Gastrocnemius medialis (tissue), 4 donors: ENCODE data around the gene ZMYM4. TPM values are rescaled to one million over a fixed set of nuclear protein-coding genes. Genes with fewer than 3 reads are reported as not detected.

ENCODE experiments used
- ATAC-seq, 2 donors: fragments of 150-250 bp; one replicate each; pipeline ENCODE4 v1.9.1; 2016
- DNase-seq, 2 donors: peaks; one replicate each; pipeline ENCODE4 v3.0.0-alpha.2; 2019
- H3K27ac ChIP-seq, 4 donors: fragments of 200-600 bp; sonication (generic); 1 replicate in 1 of 4; 2 replicates in 3 of 4; pipeline ENCODE4 v1.5.1; 2016 to 2018; ENCODE audit warnings: mild to moderate bottlenecking in 2 of 4, moderate library complexity in 1 of 4
- H3K27me3 ChIP-seq, 3 donors: fragments of 200-600 bp; sonication (generic) in 2 of 3; 1 replicate in 1 of 3; 2 replicates in 2 of 3; pipeline versions ENCODE4 v1.5.1 to v1.6.0; 2016 to 2019; ENCODE audit warnings: mild to moderate bottlenecking in 1 of 3, moderate library complexity in 1 of 3
- H3K36me3 ChIP-seq, 2 donors: fragments of 200-600 bp; sonication (generic) in 1 of 2; one replicate each; pipeline ENCODE4 v1.5.1; 2017 to 2018
- H3K4me1 ChIP-seq, 2 donors: fragments of 200-600 bp; sonication (generic) in 1 of 2; one replicate each; pipeline ENCODE4 v1.5.1; 2016 to 2017; ENCODE audit warnings: mild to moderate bottlenecking in 2 of 2
- H3K4me3 ChIP-seq, 4 donors: fragments of 200-600 bp; sonication (generic) in 3 of 4; 1 replicate in 1 of 4; 2 replicates in 3 of 4; pipeline ENCODE4 v1.5.1; 2016 to 2019; ENCODE audit warnings: mild to moderate bottlenecking in 2 of 4
- H3K9me3 ChIP-seq, 3 donors: fragments of 200-600 bp; sonication (generic) in 2 of 3; 1 replicate in 1 of 3; 2 replicates in 2 of 3; pipeline ENCODE4 v1.5.1; 2016 to 2019
- CTCF ChIP-seq, 5 experiments: fragments of 450-650 bp in 3 of 5; fragments of 200-600 bp in 2 of 5; sonication (generic) in 2 of 5; IDR thresholded peaks in 4 of 5; conservative IDR thresholded peaks in 1 of 5; 1 replicate in 4 of 5; 2 replicates in 1 of 5; pipeline ENCODE4 v1.5.1; 2016 to 2019; ENCODE audit warnings: antibody characterized with exemption in 5 of 5, mild to moderate bottlenecking in 3 of 5, moderate library complexity in 3 of 5
- POLR2A ChIP-seq, 2 donors: fragments of 450-650 bp; IDR thresholded peaks; one replicate each; pipeline ENCODE4 v1.6.1; 2017; ENCODE audit warnings: antibody characterized with exemption in 2 of 2, mild to moderate bottlenecking in 2 of 2, moderate library complexity in 2 of 2
- in situ Hi-C, 4 donors: fragments of 200-750 bp; cut with MboI; loops; one replicate each; pipeline versions ENCODE4 v1.15.0 to v1.8.0; 2017; ENCODE audit warnings: low sequenced_read_pairs in 4 of 4
- intact Hi-C: fragments of 100-400 bp; cut with DNase I; formaldehyde crosslinking; loops from one replicate; pipeline ENCODE4 v1.15.1; 2023; ENCODE audit warnings: low total_unique reads
- total RNA-seq, 4 donors: library from RNA; depleted of rRNA; stranded (reverse); fragments of >200 nt; gene quantifications; one replicate each; pipeline versions ENCODE4 v1.1.0 to v1.2.3, GENCODE V29; 2016

Gene ZMYM4
- total RNA-seq, 4 donors from 2014 or later: 11.1 to 25.3 (median 13.7) TPM

- no peak for TF ChIP-seq POLR2A (IDR thresholded peaks at IDR 0.05)
- no peak for TF ChIP-seq CTCF (IDR thresholded peaks at IDR 0.05 in 4 of 5, conservative IDR thresholded peaks at IDR 0.05 in 1 of 5)
- H3K9me3 ChIP-seq: no peaks in the 10 kb centered on the region
- H3K4me3 ChIP-seq: no peak overlapping the region
- DNase-seq (no peak), ATAC-seq (no peak)
- in situ Hi-C loops: no loop called here
- H3K4me1 ChIP-seq: no peaks in the 10 kb centered on the region
- no peak overlapping the region for H3K27ac ChIP-seq
- H3K36me3 ChIP-seq: peaks cover 0 to 12% of the 10 kb centered on the region in 2 donors
- H3K27me3 ChIP-seq: no peaks in the 10 kb centered on the region
- intact Hi-C loops: no loop called here
These were observed 159.9 kb downstream of the ZMYM4 start for GRCh38 chr1:35428360-35428759.

- Histone ChIP-seq H3K4me1 (no peaks in the 10 kb centered on the region), H3K36me3 (peaks cover 0 to 32% of the 10 kb centered on the region in 2 donors), H3K27me3 (no peaks in the 10 kb centered on the region), H3K9me3 (no peaks in the 10 kb centered on the region), H3K27ac (no peak overlapping the region), H3K4me3 (no peak overlapping the region)
- ATAC-seq (no peak), DNase-seq (no peak)
- in situ Hi-C loops (no loop called here), intact Hi-C loops (no loop called here)
- no peak for TF ChIP-seq CTCF (IDR thresholded peaks at IDR 0.05 in 4 of 5, conservative IDR thresholded peaks at IDR 0.05 in 1 of 5)
- no peak for TF ChIP-seq POLR2A (IDR thresholded peaks at IDR 0.05)
These were observed 162.3 kb downstream of the ZMYM4 start for GRCh38 chr1:35430762-35431161.

GRCh38 chr1:35431173-35431599 lies 162.7 kb downstream of the ZMYM4 start:
- in situ Hi-C loops: no loop called here
- no peaks in the 10 kb centered on the region for H3K4me1 ChIP-seq
- intact Hi-C loops: no loop called here
- ATAC-seq (no peak), DNase-seq (no peak)
- no peaks in the 10 kb centered on the region for H3K27me3 ChIP-seq
- no peak for TF ChIP-seq CTCF (IDR thresholded peaks at IDR 0.05 in 4 of 5, conservative IDR thresholded peaks at IDR 0.05 in 1 of 5)
- no peak for TF ChIP-seq POLR2A (IDR thresholded peaks at IDR 0.05)
- H3K27ac ChIP-seq: no peak overlapping the region
- no peaks in the 10 kb centered on the region for H3K9me3 ChIP-seq
- H3K4me3 ChIP-seq: no peak overlapping the region
- peaks cover 0 to 36% of the 10 kb centered on the region in 2 donors for H3K36me3 ChIP-seq

GRCh38 chr1:35432231-35432630 lies 163.7 kb downstream of the ZMYM4 start:
- H3K27me3 ChIP-seq: no peaks in the 10 kb centered on the region
- peaks cover 0 to 47% of the 10 kb centered on the region in 2 donors for H3K36me3 ChIP-seq
- intact Hi-C loops: no loop called here
- ATAC-seq (no peak), DNase-seq (no peak)
- no peaks in the 10 kb centered on the region for H3K9me3 ChIP-seq
- H3K27ac ChIP-seq: no peak overlapping the region
- TF ChIP-seq CTCF (IDR thresholded peaks at IDR 0.05 in 4 of 5, conservative IDR thresholded peaks at IDR 0.05 in 1 of 5): no peak
- TF ChIP-seq POLR2A (IDR thresholded peaks at IDR 0.05): no peak
- in situ Hi-C loops: no loop called here
- no peaks in the 10 kb centered on the region for H3K4me1 ChIP-seq
- H3K4me3 ChIP-seq: no peak overlapping the region

GRCh38 chr1:35433714-35434113 lies 165.2 kb downstream of the ZMYM4 start:
- H3K27ac ChIP-seq: no peak overlapping the region
- peaks cover 0 to 55% of the 10 kb centered on the region in 2 donors for H3K36me3 ChIP-seq
- in situ Hi-C loops: no loop called here
- no peak overlapping the region for H3K4me3 ChIP-seq
- H3K27me3 ChIP-seq: no peaks in the 10 kb centered on the region
- H3K9me3 ChIP-seq: no peaks in the 10 kb centered on the region
- no peak for DNase-seq
- TF ChIP-seq CTCF (IDR thresholded peaks at IDR 0.05 in 4 of 5, conservative IDR thresholded peaks at IDR 0.05 in 1 of 5) (no peak), POLR2A (IDR thresholded peaks at IDR 0.05) (no peak)
- no peak for ATAC-seq
- no peaks in the 10 kb centered on the region for H3K4me1 ChIP-seq
- intact Hi-C loops: no loop called here
